Right atrium auricular region (tissue), 2 donors: ENCODE data around the gene MSRB3. TPM values are rescaled to one million over a fixed set of nuclear protein-coding genes. Genes with fewer than 3 reads are reported as not detected.
A peak's percentile ranks its signal among the peaks of the same experiment; 100 is the strongest.
"Not testable (repeated sequence)": the region's sequence is repeated elsewhere in the genome, so short reads cannot be mapped to it uniquely, and the experiment has no call there.

Experiments used
- DNase-seq: peaks from one replicate; pipeline ENCODE4 v3.0.0-alpha.2; 2019; ENCODE audit warnings: low spot score
- H3K27ac ChIP-seq, 2 donors: fragments of 200-600 bp; sonication (generic); 1 replicate in 1 of 2; 2 replicates in 1 of 2; pipeline ENCODE4 v1.5.1; 2016 to 2019
- H3K27me3 ChIP-seq, 2 donors: fragments of 200-600 bp; sonication (generic); one replicate each; pipeline versions ENCODE4 v1.5.1 to v1.6.0; 2017 to 2019
- H3K36me3 ChIP-seq: fragments of 200-600 bp; sonication (generic); one replicate; pipeline ENCODE4 v1.5.1; 2016
- H3K4me1 ChIP-seq, 2 donors: fragments of 200-600 bp; sonication (generic); one replicate each; pipeline versions ENCODE4 v1.5.1 to v1.6.0; 2017 to 2019
- H3K4me3 ChIP-seq, 2 donors: fragments of 200-600 bp; sonication (generic); 1 replicate in 1 of 2; 2 replicates in 1 of 2; pipeline ENCODE4 v1.5.1; 2017 to 2019; ENCODE audit warnings: mild to moderate bottlenecking in 1 of 2, moderate library complexity in 1 of 2
- H3K9me3 ChIP-seq, 2 donors: fragments of 200-600 bp; sonication (generic); one replicate each; pipeline ENCODE4 v1.5.1; 2019
- CTCF ChIP-seq, 2 donors: fragments of 200-600 bp; sonication (generic); IDR thresholded peaks; one replicate each; pipeline ENCODE4 v1.5.1; 2019; ENCODE audit warnings: antibody characterized with exemption in 2 of 2
- total RNA-seq, 2 donors: library from RNA; depleted of rRNA; stranded (reverse); fragments of >200 nt; gene quantifications; one replicate each; pipeline ENCODE4 v1.1.0, GENCODE V29; 2016

MSRB3 gene
- total RNA-seq, 2 donors from 2014 or later, result 98.3 to 108 TPM

- no peak for DNase-seq
- H3K4me1 ChIP-seq, result peaks cover 0 to 29% of the 10 kb centered on the region in 2 donors
- TF ChIP-seq CTCF (IDR thresholded peaks at IDR 0.05), result no peak
- H3K27me3 ChIP-seq, result no peaks in the 10 kb centered on the region
- peak overlapping the region; percentile 97 to 98 for H3K27ac ChIP-seq
- no peaks in the 10 kb centered on the region for H3K36me3 ChIP-seq
- peak overlapping the region; percentile 83 to 95 for H3K4me3 ChIP-seq
- H3K9me3 ChIP-seq, result no peaks in the 10 kb centered on the region
Measured at GRCh38 chr12:65277994-65278575, 398 bp upstream of the MSRB3 start.

GRCh38 chr12:65279369-65280112, 1.1 kb downstream of the MSRB3 start:
- no peaks in the 10 kb centered on the region for H3K9me3 ChIP-seq
- H3K27me3 ChIP-seq, result no peaks in the 10 kb centered on the region
- H3K4me1 ChIP-seq, result peaks cover 0 to 35% of the 10 kb centered on the region in 2 donors
- H3K27ac ChIP-seq, result peak overlapping the region; percentile 97 to 98
- DNase-seq, result no peak
- H3K36me3 ChIP-seq, result no peaks in the 10 kb centered on the region
- no peak for TF ChIP-seq CTCF (IDR thresholded peaks at IDR 0.05)
- peak overlapping the region; percentile 83 to 95 for H3K4me3 ChIP-seq

GRCh38 chr12:65280306-65280705, 1.8 kb downstream of the MSRB3 start:
- H3K27ac ChIP-seq, result no peak overlapping the region
- peaks cover 0 to 36% of the 10 kb centered on the region in 2 donors for H3K4me1 ChIP-seq
- DNase-seq, result no peak
- H3K27me3 ChIP-seq, result no peaks in the 10 kb centered on the region
- TF ChIP-seq CTCF (IDR thresholded peaks at IDR 0.05), result no peak
- H3K36me3 ChIP-seq, result no peaks in the 10 kb centered on the region
- no peaks in the 10 kb centered on the region for H3K9me3 ChIP-seq
- peak overlapping the region; percentile 83 to 95 for H3K4me3 ChIP-seq

GRCh38 chr12:65282840-65283239, 4.4 kb downstream of the MSRB3 start:
- no peak overlapping the region for H3K27ac ChIP-seq
- no peak overlapping the region for H3K4me3 ChIP-seq
- peaks cover 0 to 40% of the 10 kb centered on the region in 2 donors for H3K4me1 ChIP-seq
- no peak for DNase-seq
- no peaks in the 10 kb centered on the region for H3K36me3 ChIP-seq
- no peak for TF ChIP-seq CTCF (IDR thresholded peaks at IDR 0.05)
- no peaks in the 10 kb centered on the region for H3K9me3 ChIP-seq
- H3K27me3 ChIP-seq, result no peaks in the 10 kb centered on the region

DNA sequence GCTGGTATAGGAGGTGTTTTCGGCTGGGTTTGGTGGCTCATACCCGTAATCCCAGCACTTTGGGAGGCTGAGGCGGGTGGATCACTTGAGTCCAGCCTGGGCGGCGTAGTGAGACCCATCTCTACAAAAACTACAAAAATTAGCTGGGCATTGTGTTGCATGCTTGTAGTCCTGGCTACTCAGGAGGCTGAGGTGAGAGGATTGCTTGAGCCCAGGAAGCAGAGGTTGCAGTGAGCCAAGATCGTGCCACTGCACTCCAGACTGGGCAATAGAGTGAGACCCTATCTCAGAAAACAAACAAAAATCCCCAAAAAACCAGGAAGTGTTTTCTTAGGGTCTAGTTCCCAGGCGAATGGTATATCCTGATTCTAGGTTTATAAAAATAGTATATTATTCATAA, 7.0 kb downstream of the MSRB3 start:
- not testable (repeated sequence) for H3K9me3 ChIP-seq, H3K36me3 ChIP-seq, H3K4me3 ChIP-seq, H3K27me3 ChIP-seq, H3K27ac ChIP-seq, DNase-seq
- peaks cover 0 to 31% of the 10 kb centered on the region in 2 donors for H3K4me1 ChIP-seq

GRCh38 chr12:65287426-65287825, 8.9 kb downstream of the MSRB3 start:
- no peak for DNase-seq
- no peak for TF ChIP-seq CTCF (IDR thresholded peaks at IDR 0.05)
- H3K4me1 ChIP-seq, result peaks cover 0 to 18% of the 10 kb centered on the region in 2 donors
- no peaks in the 10 kb centered on the region for H3K9me3 ChIP-seq
- no peak overlapping the region for H3K4me3 ChIP-seq
- H3K27ac ChIP-seq, result no peak overlapping the region
- H3K36me3 ChIP-seq, result no peaks in the 10 kb centered on the region
- no peaks in the 10 kb centered on the region for H3K27me3 ChIP-seq
